GM12864 (cell line): Measurements from ENCODE around the gene PPL.

Source experiments
- DNase-seq: peaks from one replicate; pipeline ENCODE4 v3.0.0-alpha.2; 2011; ENCODE audit warnings: low read depth
- H3K4me3 ChIP-seq: 2 replicates; pipeline ENCODE4 v1.5.1; 2011; ENCODE audit warnings: mild to moderate bottlenecking, low read depth, low read length, control low read depth
- TF ChIP-seq, protein P1 (sequence below): IDR thresholded peaks from 2 replicates; pipeline ENCODE4 v1.5.1; 2011; ENCODE audit warnings: low read depth, mild to moderate bottlenecking, moderate library complexity, low read length, control low read depth, inconsistent platforms; ENCODE audit errors: missing control alignments

Gene PPL, protein sequence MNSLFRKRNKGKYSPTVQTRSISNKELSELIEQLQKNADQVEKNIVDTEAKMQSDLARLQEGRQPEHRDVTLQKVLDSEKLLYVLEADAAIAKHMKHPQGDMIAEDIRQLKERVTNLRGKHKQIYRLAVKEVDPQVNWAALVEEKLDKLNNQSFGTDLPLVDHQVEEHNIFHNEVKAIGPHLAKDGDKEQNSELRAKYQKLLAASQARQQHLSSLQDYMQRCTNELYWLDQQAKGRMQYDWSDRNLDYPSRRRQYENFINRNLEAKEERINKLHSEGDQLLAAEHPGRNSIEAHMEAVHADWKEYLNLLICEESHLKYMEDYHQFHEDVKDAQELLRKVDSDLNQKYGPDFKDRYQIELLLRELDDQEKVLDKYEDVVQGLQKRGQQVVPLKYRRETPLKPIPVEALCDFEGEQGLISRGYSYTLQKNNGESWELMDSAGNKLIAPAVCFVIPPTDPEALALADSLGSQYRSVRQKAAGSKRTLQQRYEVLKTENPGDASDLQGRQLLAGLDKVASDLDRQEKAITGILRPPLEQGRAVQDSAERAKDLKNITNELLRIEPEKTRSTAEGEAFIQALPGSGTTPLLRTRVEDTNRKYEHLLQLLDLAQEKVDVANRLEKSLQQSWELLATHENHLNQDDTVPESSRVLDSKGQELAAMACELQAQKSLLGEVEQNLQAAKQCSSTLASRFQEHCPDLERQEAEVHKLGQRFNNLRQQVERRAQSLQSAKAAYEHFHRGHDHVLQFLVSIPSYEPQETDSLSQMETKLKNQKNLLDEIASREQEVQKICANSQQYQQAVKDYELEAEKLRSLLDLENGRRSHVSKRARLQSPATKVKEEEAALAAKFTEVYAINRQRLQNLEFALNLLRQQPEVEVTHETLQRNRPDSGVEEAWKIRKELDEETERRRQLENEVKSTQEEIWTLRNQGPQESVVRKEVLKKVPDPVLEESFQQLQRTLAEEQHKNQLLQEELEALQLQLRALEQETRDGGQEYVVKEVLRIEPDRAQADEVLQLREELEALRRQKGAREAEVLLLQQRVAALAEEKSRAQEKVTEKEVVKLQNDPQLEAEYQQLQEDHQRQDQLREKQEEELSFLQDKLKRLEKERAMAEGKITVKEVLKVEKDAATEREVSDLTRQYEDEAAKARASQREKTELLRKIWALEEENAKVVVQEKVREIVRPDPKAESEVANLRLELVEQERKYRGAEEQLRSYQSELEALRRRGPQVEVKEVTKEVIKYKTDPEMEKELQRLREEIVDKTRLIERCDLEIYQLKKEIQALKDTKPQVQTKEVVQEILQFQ (N-terminal part only)

DNA sequence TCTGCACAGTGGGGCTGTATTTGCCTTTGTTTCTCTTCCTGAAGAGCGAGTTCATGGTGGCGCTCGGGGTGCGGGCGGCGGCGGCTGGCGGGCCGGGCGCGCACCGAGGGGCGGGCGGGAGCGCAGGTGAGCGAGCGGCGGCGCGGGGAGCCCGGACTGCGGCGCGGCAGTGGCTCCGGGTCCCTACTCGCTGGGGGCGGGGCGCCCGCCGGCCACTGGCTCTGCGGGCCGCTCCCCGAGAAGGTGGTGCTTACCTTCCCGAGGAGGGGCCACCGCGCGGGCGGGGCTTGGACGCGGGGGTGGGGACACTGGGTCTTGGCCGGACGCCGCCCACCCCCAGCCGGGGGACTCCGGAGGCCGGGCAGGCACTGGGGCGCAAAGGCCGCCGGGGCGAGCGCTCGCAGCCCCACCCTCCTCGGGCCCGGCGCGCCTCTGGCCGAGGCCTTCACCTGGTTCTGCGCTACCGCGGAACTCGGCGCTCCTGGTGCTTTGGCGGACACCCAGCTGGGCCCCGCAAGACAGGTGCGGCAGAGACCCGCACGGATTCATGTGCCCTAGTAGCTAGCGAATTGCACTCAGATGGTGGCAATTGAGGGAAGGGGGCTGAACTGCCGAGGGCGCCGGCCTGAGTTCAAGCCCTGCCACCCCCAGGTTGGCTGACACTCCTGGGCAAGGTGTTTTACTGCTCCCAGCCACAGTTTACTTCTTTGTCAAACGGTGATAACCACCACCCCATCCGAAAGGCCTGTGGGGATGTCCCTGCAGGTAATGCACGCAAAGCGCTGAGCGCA lies at the start of gene PPL:
PPL (minus strand) TSS at position 158 of the 791 bp plus-strand sequence; CDS start at position 55, 103 bp downstream.
- DNase-seq, result no peak
- TF ChIP-seq, protein P1, sequence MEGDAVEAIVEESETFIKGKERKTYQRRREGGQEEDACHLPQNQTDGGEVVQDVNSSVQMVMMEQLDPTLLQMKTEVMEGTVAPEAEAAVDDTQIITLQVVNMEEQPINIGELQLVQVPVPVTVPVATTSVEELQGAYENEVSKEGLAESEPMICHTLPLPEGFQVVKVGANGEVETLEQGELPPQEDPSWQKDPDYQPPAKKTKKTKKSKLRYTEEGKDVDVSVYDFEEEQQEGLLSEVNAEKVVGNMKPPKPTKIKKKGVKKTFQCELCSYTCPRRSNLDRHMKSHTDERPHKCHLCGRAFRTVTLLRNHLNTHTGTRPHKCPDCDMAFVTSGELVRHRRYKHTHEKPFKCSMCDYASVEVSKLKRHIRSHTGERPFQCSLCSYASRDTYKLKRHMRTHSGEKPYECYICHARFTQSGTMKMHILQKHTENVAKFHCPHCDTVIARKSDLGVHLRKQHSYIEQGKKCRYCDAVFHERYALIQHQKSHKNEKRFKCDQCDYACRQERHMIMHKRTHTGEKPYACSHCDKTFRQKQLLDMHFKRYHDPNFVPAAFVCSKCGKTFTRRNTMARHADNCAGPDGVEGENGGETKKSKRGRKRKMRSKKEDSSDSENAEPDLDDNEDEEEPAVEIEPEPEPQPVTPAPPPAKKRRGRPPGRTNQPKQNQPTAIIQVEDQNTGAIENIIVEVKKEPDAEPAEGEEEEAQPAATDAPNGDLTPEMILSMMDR, result no peak
- peak within 1 kb of the TSS; percentile 31 for H3K4me3 ChIP-seq

DNA sequence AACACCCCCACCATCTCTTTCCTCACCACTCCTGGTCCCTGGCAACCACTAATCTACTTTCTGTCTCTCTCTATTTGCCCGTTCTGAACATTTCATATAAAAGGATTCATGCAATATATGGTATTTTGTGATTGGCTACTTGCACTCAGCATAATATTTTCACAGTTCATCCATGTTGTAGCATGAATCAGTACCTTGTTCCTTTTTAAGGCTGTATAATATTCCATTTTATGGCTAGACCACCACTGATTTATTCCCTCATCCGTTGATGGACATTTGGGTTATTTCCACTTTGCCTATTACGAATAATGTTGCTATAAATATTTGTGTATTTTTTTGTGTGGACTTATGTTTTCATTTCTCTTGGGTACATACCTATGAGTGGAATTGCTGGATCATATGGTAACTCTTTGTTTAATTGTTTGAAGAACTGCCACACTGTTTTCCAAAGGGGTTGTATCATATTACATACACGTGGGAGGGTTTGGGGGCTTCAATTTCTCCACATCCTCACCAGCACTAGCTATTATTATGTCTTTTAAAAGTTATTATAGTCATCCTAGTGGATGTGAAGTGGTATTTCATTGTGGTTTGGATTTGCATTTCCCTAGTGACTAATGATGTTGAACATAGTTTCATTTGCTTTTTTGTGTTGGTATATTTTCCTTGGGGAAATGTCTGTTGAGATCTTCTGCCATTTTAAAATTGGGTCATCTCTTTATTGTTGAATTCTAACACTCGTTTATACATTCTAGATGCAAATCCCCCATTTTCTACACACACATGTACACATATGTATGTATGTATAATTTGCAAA lies 47.4 kb upstream of the PPL start:
- DNase-seq, result no peak
- no peak overlapping the region for H3K4me3 ChIP-seq
- TF ChIP-seq, protein P1, result no peak

DNA sequence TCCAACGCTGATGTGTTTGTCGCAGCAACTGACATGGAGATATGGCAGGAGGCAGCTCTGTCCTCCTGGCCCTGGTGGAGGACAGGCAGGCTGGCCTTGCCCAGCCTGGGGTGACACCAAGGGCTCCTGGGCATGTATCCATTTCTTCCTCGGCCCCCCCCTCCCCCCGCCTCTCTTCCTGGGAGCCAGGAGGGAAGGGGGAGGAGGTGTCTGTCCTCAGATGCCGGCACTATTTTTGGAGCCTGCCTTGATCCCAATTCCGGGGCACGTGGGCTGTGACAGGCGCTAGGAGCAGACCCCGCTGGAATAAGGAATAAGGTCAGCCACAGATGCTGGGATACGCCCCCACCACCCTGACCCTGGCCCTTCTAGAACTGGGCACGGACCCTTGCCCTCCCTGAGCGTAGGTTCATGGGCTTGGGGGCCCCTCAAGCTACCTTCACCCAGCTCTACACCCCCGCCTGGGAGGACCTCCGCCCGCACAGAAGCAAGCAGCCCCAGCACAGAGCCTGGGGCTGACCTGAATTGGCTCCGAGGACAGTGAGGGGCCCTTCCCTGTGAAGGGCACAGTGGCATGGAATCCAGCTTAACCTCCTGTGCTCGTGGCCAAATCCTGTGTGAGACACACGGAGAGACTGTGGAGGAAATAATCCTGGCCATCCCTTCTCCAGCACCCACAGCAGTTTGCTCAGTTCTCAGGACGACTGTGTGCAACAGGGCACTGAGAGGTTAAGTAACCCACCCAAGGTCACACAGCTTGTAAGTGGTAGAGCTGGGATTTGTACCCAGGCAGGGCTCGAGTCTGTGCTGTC lies 45.3 kb upstream of the PPL start:
- H3K4me3 ChIP-seq, result no peak overlapping the region
- DNase-seq, result no peak
- TF ChIP-seq, protein P1, result no peak

DNA sequence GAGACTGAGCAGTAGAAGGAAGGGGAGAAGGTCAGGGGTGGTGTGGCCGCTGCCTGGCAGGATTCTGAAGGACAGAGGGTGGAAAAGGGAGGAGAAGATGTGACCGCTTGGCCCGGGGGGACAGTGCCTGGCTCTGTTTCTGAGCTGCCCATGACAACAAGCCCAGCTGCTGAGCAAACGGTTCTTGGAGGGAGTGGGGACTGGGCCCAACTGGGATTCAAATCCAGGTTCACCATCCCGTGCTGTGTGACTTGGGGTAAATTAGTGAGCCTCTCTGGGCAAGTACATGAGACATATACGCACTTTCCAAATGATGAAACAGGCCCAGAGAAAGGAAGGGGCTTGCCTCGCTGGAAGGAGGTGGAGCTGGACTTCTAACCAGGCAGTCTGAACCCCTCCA lies 44.5 kb upstream of the PPL start:
- no peak overlapping the region for H3K4me3 ChIP-seq
- TF ChIP-seq, protein P1, result no peak
- no peak for DNase-seq

DNA sequence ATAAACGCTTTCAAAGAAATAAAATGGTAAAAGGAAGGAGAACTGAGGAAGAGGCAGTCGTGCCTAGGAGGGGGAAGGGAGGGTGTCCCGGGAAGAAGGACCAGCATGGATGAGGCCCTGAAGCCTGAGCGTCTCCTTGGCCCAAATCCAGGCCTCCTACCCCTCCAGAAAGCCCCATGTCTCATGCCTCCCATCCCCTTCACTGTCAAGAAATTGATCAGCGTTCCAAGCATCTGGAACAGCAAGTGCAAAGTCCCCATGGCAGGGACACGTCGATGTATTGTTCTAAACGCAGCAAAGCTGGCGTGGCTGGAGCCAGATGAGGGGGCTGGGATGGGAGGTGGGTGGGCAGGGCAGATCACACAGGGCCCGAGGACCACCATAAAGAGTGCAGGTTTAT lies 43.7 kb upstream of the PPL start:
- TF ChIP-seq, protein P1, result no peak
- no peak overlapping the region for H3K4me3 ChIP-seq
- no peak for DNase-seq
